Esophagus squamous epithelium (tissue), 5 donors: ENCODE measurements around the gene ATN1. TPM values are rescaled to one million over a fixed set of nuclear protein-coding genes. Genes with fewer than 3 reads are reported as not detected.
"Not testable (repeated sequence)": the region's sequence is repeated elsewhere in the genome, so short reads cannot be mapped to it uniquely, and the experiment has no call there.

Source experiments
- DNase-seq: peaks from one replicate; lab custom pipeline; 2025; lab: John Stamatoyannopoulos, UW
- H3K27ac ChIP-seq, 4 donors: fragments of 200-600 bp; sonication (generic); one replicate each; pipeline ENCODE4 v1.5.1; 2016 to 2019; ENCODE audit warnings: mild to moderate bottlenecking in 1 of 4
- H3K27me3 ChIP-seq, 4 donors: fragments of 200-600 bp; sonication (generic); 1 replicate in 3 of 4; 2 replicates in 1 of 4; pipeline versions ENCODE4 v1.5.1 to v1.6.0; 2017 to 2021; ENCODE audit warnings: antibody characterized with exemption in 1 of 4
- H3K36me3 ChIP-seq, 3 donors: fragments of 200-600 bp; sonication (generic); one replicate each; pipeline ENCODE4 v1.5.1; 2016 to 2019
- H3K4me1 ChIP-seq, 3 donors: fragments of 200-600 bp; sonication (generic); one replicate each; pipeline ENCODE4 v1.5.1; 2017 to 2019
- H3K4me3 ChIP-seq, 4 donors: fragments of 200-600 bp; sonication (generic); 1 replicate in 3 of 4; 2 replicates in 1 of 4; pipeline ENCODE4 v1.5.1; 2016 to 2019; ENCODE audit warnings: mild to moderate bottlenecking in 2 of 4, moderate library complexity in 1 of 4
- H3K9me3 ChIP-seq, 3 donors: fragments of 200-600 bp; sonication (generic); one replicate each; pipeline ENCODE4 v1.5.1; 2016 to 2019
- CTCF ChIP-seq, 6 experiments: fragments of 450-650 bp in 4 of 6; fragments of 200-600 bp in 2 of 6; sonication (generic) in 2 of 6; IDR thresholded peaks; one replicate each; pipeline ENCODE4 v1.5.1; 2016 to 2019; ENCODE audit warnings: antibody characterized with exemption in 6 of 6, mild to moderate bottlenecking in 4 of 6, moderate library complexity in 4 of 6
- POLR2A ChIP-seq, 4 donors: fragments of 450-650 bp; IDR thresholded peaks; one replicate each; pipeline ENCODE4 v1.6.1; 2017; ENCODE audit warnings: antibody characterized with exemption in 4 of 4, mild to moderate bottlenecking in 4 of 4, moderate library complexity in 3 of 4
- WGBS, 2 donors: methylation state at CpG; one replicate each; pipeline ENCODE4 v1.1.5; 2018; 5-methylcytosine and 5-hydroxymethylcytosine counted together
- intact Hi-C: fragments of 100-400 bp; cut with DNase I; formaldehyde crosslinking; loops from one replicate; pipeline ENCODE4 v1.15.0; 2022
- total RNA-seq, 4 donors: library from RNA; depleted of rRNA; stranded (reverse); fragments of >200 nt; gene quantifications; one replicate each; pipeline ENCODE4 v1.1.0, GENCODE V29; 2016
- donor health status: DM: yes; HTN: yes; CAD: no.

Gene ATN1
- total RNA-seq, 4 donors from 2014 or later = 12.2 to 28.8 (median 22.2) TPM

- no peaks in the 10 kb centered on the region for H3K27me3 ChIP-seq
- H3K4me1 ChIP-seq = peaks cover 0 to 17% (median 9%) of the 10 kb centered on the region in 3 donors
- no peaks in the 10 kb centered on the region for H3K9me3 ChIP-seq
- intact Hi-C loops = no loop called here
- H3K27ac ChIP-seq = peak overlapping the region; percentile 81 to 87 (median 84)
- WGBS, 2 donors = 62 to 66% methylated on average over 5 of the region's 5 CpGs
- peak overlapping the region; percentile 56 to 83 (median 66) for H3K4me3 ChIP-seq
- TF ChIP-seq CTCF (IDR thresholded peaks at IDR 0.05) (no peak), POLR2A (IDR thresholded peaks at IDR 0.05) (no peak)
- peaks cover 0 to 15% (median 0%) of the 10 kb centered on the region in 3 donors for H3K36me3 ChIP-seq
- DNase-seq = no peak
These were observed 22.2 kb upstream of the ATN1 start for GRCh38 chr12:6905414-6906040.

GRCh38 chr12:6908141-6908540, 19.6 kb upstream of the ATN1 start:
- Histone ChIP-seq H3K4me1 (peaks cover 0 to 17% (median 9%) of the 10 kb centered on the region in 3 donors), H3K36me3 (peaks cover 0 to 15% (median 0%) of the 10 kb centered on the region in 3 donors)
- H3K9me3 ChIP-seq, H3K4me3 ChIP-seq, H3K27me3 ChIP-seq, intact Hi-C loops, H3K27ac ChIP-seq, DNase-seq: not testable (repeated sequence)
- 93 to 100% methylated on average over 1 to 11 of the region's 11 CpGs for WGBS, 2 donors

GRCh38 chr12:6909421-6910145, 18.2 kb upstream of the ATN1 start:
- no peak for DNase-seq
- intact Hi-C loops = no loop called here
- Histone ChIP-seq H3K36me3 (peaks cover 0 to 15% (median 0%) of the 10 kb centered on the region in 3 donors), H3K4me1 (peaks cover 6 to 21% (median 12%) of the 10 kb centered on the region in 3 donors), H3K27ac (no peak overlapping the region), H3K27me3 (peaks cover 0 to 10% (median 0%) of the 10 kb centered on the region in 4 donors), H3K9me3 (no peaks in the 10 kb centered on the region), H3K4me3 (no peak overlapping the region)
- 85 to 90% methylated on average over 3 to 4 of the region's 4 CpGs for WGBS, 2 donors
- TF ChIP-seq POLR2A (IDR thresholded peaks at IDR 0.05) (no peak), CTCF (IDR thresholded peaks at IDR 0.05) (no peak)

GRCh38 chr12:6912164-6912935, 15.4 kb upstream of the ATN1 start:
- no peak for DNase-seq
- Histone ChIP-seq H3K9me3 (no peaks in the 10 kb centered on the region), H3K27me3 (peaks cover 0 to 10% (median 0%) of the 10 kb centered on the region in 4 donors), H3K27ac (no peak overlapping the region), H3K4me3 (no peak overlapping the region), H3K4me1 (peaks cover 13 to 28% (median 14%) of the 10 kb centered on the region in 3 donors), H3K36me3 (peaks cover 0 to 19% (median 0%) of the 10 kb centered on the region in 3 donors)
- intact Hi-C loops = no loop called here
- 82 to 91% methylated on average over 10 to 13 of the region's 15 CpGs for whole genome bisulfite sequencing, 2 donors
- TF ChIP-seq CTCF (IDR thresholded peaks at IDR 0.05) = no peak
- TF ChIP-seq POLR2A (IDR thresholded peaks at IDR 0.05) = no peak

GRCh38 chr12:6914246-6914946, 13.4 kb upstream of the ATN1 start, which contains the start of gene ENO2:
Gene ENO2 (plus strand): TSS chr12:6914580. CDS start chr12:6915833, 1,253 bp downstream.
- H3K36me3 ChIP-seq = peaks cover 0 to 30% (median 0%) of the 10 kb centered on the region in 3 donors
- TF ChIP-seq POLR2A (IDR thresholded peaks at IDR 0.05) = peak in 1 of 4 donors; percentile 47
- no peak for TF ChIP-seq CTCF (IDR thresholded peaks at IDR 0.05)
- H3K27me3 ChIP-seq = peaks cover 0 to 10% (median 0%) of the 10 kb centered on the region in 4 donors
- WGBS, 2 donors = 0 to 3% methylated on average over 11 to 55 of the region's 68 CpGs
- H3K27ac ChIP-seq = peak within 1 kb of the TSS; percentile 53 to 89 (median 80)
- H3K4me3 ChIP-seq = peak within 1 kb of the TSS; percentile 50 to 77 (median 62)
- no peak for DNase-seq
- H3K4me1 ChIP-seq = peaks cover 13 to 28% (median 14%) of the 10 kb centered on the region in 3 donors
- no peaks in the 10 kb centered on the region for H3K9me3 ChIP-seq
- intact Hi-C loops = no loop called here
